Panc1 (cell line): Measurements from ENCODE around the gene KIRREL3. TPM values are rescaled to one million over a fixed set of nuclear protein-coding genes. Genes with fewer than 3 reads are reported as not detected.

Experiments used
- ATAC-seq: fragments of 200-7000 bp; cut with Tn5 transposase; 2 replicates; pipeline ENCODE4 v1.9.1; 2020; ENCODE audit warnings: mild to moderate bottlenecking, moderate library complexity
- Bru-seq: library from RNA; stranded (reverse); fragments of 400-500 nt; gene quantifications from one replicate; lab custom pipeline; 2021; lab: Mats Ljungman, UMichigan
- BruChase-seq, 2 experiments: library from RNA; stranded (reverse); fragments of 400-500 nt; gene quantifications; one replicate each; lab custom pipeline; 2021; lab: Mats Ljungman, UMichigan
- BruUV-seq: library from RNA; stranded (reverse); fragments of 400-500 nt; replicated peaks from 2 replicates; lab custom pipeline; 2021; lab: Mats Ljungman, UMichigan
- CTCF ChIA-PET: fragments of 300-600 bp; sonication (Branson Sonifier 250); formaldehyde crosslinking; loops from one replicate; lab custom pipeline; 2022; ENCODE audit warnings: antibody characterized with exemption; lab: Charles Lee
- POLR2A ChIA-PET: fragments of 300-600 bp; sonication (Branson Sonifier 250); formaldehyde crosslinking; loops from one replicate; lab custom pipeline; 2022; ENCODE audit warnings: antibody characterized with exemption; lab: Charles Lee
- DNase-seq: peaks from one replicate; pipeline ENCODE4 v3.0.0-alpha.2; 2010; ENCODE audit warnings: low read depth, low spot score
- H3K27ac ChIP-seq: 2 replicates; pipeline ENCODE4 v1.5.1; 2011; ENCODE audit warnings: mild to moderate bottlenecking, low read length, inconsistent platforms
- H3K27me3 ChIP-seq: fragments of 200-500 bp; sonication (Bioruptor generic); 2 replicates; pipeline ENCODE4 v1.6.0; 2014; ENCODE audit warnings: low read length, inconsistent platforms; ENCODE audit not compliant: control insufficient read depth, insufficient read depth
- H3K36me3 ChIP-seq: fragments of 200-500 bp; sonication (Bioruptor generic); 2 replicates; pipeline ENCODE4 v1.5.1; 2014; ENCODE audit warnings: inconsistent platforms, mild to moderate bottlenecking, low read length, moderate library complexity; ENCODE audit not compliant: control insufficient read depth, insufficient read depth
- H3K4me1 ChIP-seq: 2 replicates; pipeline ENCODE4 v1.5.1; 2011; ENCODE audit warnings: inconsistent platforms, mild to moderate bottlenecking, low read length, moderate library complexity; ENCODE audit not compliant: control insufficient read depth, insufficient read depth
- H3K4me3 ChIP-seq, 2 experiments: 2 replicates each; pipeline ENCODE4 v1.5.1; 2011 to 2012; ENCODE audit warnings: low read depth in 2 of 2, low read length in 2 of 2, mild to moderate bottlenecking in 2 of 2, inconsistent platforms in 1 of 2, moderate library complexity in 1 of 2
- H3K9me3 ChIP-seq: fragments of 200-500 bp; sonication (Bioruptor generic); 2 replicates; pipeline ENCODE4 v1.5.1; 2014; ENCODE audit warnings: low read depth, mild to moderate bottlenecking, inconsistent platforms, low read length, moderate library complexity; ENCODE audit not compliant: control insufficient read depth, insufficient read depth
- POLR2AphosphoS5 ChIP-seq: IDR thresholded peaks from 2 replicates; pipeline ENCODE4 v1.6.1; 2012; ENCODE audit warnings: mild to moderate bottlenecking, low read depth, low read length, moderate library complexity
- SIN3A ChIP-seq: IDR thresholded peaks from 2 replicates; pipeline ENCODE4 v1.6.1; 2012; ENCODE audit warnings: low read depth, mild to moderate bottlenecking, low read length, moderate library complexity, borderline replicate concordance; ENCODE audit not compliant: insufficient read depth
- TCF7L2 ChIP-seq: IDR thresholded peaks from 2 replicates; pipeline ENCODE4 v1.6.1; 2011; ENCODE audit warnings: mild to moderate bottlenecking, low read depth, low read length, inconsistent platforms
- in situ Hi-C: cut with HindIII; loops from 2 replicates; pipeline ENCODE4 v1.10.0; 2016; ENCODE audit warnings: low sequenced_read_pairs, low pct_unique_long_range_greater_than_20kb
- intact Hi-C: fragments of 100-400 bp; cut with micrococcal nuclease; formaldehyde crosslinking; loops from one replicate; pipeline ENCODE4 v1.10.0; 2022; ENCODE audit not compliant: unreplicated experiment
- long read RNA-seq: library from polyadenylated mRNA; unstranded; transcript quantifications from one replicate; pipeline ENCODE4 v2.0.0, GENCODE V29; 2021; ENCODE audit not compliant: unreplicated experiment
- polyA plus RNA-seq: library from polyadenylated mRNA; unstranded; fragments of >200 nt; gene quantifications from one replicate; pipeline ENCODE4 v1.2.1, GENCODE V29; 2012; ENCODE audit warnings: missing spikeins; ENCODE audit not compliant: insufficient read length
- total RNA-seq: library from RNA; stranded (reverse); gene quantifications from one replicate; pipeline ENCODE4 v1.2.1, GENCODE V29; 2021; ENCODE audit not compliant: unreplicated experiment
- TF ChIP-seq, protein P1 (sequence below): fragments of 450-650 bp; IDR thresholded peaks from 2 replicates; pipeline ENCODE4 v1.5.1; 2017; ENCODE audit warnings: mild to moderate bottlenecking
- TF ChIP-seq, protein P2 (sequence below), 2 experiments: IDR thresholded peaks; 2 replicates each; pipeline ENCODE4 v1.6.1; 2011 to 2012; ENCODE audit warnings: low read depth in 2 of 2, control low read depth in 1 of 2, low read length in 1 of 2, mild to moderate bottlenecking in 1 of 2, moderate library complexity in 1 of 2; ENCODE audit not compliant: insufficient read depth in 1 of 2

The KIRREL3 gene
- 0.36 TPM for total RNA-seq
- 0.82 TPM for polyA plus RNA-seq
- percentile 15 among the genes with signal in this experiment for Bru-seq, nascent RNA
- percentile 19 among the genes with signal in this experiment for BruChase-seq, experiment 1, labeled RNA remaining after a 2-hour chase
- BruChase-seq, experiment 2, labeled RNA remaining after a 6-hour chase = percentile 14 among the genes with signal in this experiment
- long read RNA-seq = 0 reads

DNA sequence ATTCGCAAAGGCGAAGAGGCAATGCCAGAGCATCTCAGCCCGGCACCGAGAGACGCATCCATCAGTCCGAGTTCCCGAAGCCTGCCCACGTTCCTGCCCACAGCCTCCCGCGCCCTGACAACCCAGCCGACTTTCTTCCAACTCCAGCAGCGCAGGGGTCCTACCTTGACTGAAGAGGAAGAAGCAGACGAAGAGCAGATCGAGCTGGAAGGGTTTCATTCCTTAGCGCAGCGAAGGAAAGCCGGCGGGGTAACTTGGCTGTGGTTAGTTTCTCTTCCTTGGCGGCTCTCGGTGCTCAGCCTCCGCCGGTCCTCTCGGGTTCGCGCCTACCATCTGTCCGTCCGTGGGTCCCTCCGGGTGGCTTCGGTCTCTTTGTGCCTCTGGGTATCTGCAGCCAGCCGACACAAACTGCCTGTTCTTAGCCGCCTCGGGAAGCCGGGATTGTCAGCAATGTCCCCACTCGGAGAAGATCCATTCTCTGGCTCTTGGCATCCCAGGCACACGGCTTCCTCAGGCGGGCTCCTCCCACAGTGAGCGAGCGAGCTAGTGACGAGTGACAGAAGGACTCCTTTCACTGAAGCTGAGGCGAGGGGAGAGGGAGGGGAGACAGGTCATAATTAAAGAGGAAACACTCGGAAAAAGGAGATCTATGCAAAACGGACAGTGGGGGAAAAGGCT is at the start of gene KIRREL3:
TSS of gene KIRREL3 (minus strand) at position 480 of the 678 bp plus-strand sequence.
- Histone ChIP-seq H3K9me3 (no peaks in the 10 kb centered on the region), H3K27ac (no peak within 1 kb of the TSS), H3K4me3 (peak within 1 kb of the TSS; percentile 36 to 38), H3K36me3 (no peaks in the 10 kb centered on the region), H3K27me3 (peaks cover 58% of the 10 kb centered on the region), H3K4me1 (no peaks in the 10 kb centered on the region)
- ChIA-PET POLR2A (no interaction called here), CTCF (no interaction called here)
- TF ChIP-seq, protein P1, sequence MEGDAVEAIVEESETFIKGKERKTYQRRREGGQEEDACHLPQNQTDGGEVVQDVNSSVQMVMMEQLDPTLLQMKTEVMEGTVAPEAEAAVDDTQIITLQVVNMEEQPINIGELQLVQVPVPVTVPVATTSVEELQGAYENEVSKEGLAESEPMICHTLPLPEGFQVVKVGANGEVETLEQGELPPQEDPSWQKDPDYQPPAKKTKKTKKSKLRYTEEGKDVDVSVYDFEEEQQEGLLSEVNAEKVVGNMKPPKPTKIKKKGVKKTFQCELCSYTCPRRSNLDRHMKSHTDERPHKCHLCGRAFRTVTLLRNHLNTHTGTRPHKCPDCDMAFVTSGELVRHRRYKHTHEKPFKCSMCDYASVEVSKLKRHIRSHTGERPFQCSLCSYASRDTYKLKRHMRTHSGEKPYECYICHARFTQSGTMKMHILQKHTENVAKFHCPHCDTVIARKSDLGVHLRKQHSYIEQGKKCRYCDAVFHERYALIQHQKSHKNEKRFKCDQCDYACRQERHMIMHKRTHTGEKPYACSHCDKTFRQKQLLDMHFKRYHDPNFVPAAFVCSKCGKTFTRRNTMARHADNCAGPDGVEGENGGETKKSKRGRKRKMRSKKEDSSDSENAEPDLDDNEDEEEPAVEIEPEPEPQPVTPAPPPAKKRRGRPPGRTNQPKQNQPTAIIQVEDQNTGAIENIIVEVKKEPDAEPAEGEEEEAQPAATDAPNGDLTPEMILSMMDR = no peak
- no peak for TF ChIP-seq POLR2AphosphoS5
- no peak for TF ChIP-seq SIN3A
- TF ChIP-seq TCF7L2 = no peak
- TF ChIP-seq, protein P2, sequence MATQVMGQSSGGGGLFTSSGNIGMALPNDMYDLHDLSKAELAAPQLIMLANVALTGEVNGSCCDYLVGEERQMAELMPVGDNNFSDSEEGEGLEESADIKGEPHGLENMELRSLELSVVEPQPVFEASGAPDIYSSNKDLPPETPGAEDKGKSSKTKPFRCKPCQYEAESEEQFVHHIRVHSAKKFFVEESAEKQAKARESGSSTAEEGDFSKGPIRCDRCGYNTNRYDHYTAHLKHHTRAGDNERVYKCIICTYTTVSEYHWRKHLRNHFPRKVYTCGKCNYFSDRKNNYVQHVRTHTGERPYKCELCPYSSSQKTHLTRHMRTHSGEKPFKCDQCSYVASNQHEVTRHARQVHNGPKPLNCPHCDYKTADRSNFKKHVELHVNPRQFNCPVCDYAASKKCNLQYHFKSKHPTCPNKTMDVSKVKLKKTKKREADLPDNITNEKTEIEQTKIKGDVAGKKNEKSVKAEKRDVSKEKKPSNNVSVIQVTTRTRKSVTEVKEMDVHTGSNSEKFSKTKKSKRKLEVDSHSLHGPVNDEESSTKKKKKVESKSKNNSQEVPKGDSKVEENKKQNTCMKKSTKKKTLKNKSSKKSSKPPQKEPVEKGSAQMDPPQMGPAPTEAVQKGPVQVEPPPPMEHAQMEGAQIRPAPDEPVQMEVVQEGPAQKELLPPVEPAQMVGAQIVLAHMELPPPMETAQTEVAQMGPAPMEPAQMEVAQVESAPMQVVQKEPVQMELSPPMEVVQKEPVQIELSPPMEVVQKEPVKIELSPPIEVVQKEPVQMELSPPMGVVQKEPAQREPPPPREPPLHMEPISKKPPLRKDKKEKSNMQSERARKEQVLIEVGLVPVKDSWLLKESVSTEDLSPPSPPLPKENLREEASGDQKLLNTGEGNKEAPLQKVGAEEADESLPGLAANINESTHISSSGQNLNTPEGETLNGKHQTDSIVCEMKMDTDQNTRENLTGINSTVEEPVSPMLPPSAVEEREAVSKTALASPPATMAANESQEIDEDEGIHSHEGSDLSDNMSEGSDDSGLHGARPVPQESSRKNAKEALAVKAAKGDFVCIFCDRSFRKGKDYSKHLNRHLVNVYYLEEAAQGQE (IDR thresholded peaks at IDR 0.05; ENCODE audit: insufficient read depth in 1 of 2, low read depth in 2 of 2, low read length in 1 of 2) = no peak
- intact Hi-C loops (no loop called here), in situ Hi-C loops (no loop called here)
- DNase-seq (no peak), ATAC-seq (0 out of 2 replicates have a peak, but pooled peaks have one; percentile 51)
- no TSS peak for BruUV-seq

DNA sequence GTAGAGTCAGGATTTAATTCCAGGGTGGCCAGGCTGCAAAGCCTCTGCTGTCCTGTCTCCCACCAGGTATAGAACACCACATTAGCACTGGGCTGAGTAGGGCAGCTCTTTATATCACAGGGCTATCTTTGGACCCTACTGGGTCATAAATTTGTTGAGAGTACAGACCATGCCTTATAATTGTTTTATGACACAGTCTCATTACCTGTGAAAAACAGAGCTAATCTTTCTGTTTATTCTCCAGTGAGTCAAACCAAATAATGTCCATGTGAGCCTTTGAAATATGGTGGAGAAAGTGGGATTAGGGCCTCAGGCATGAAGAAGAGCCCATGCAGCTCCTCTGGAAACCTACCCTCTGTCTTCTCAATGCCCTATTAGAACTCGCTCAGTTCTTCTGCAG is 49.6 kb upstream of the KIRREL3 start:
- CTCF ChIA-PET = no interaction called here
- in situ Hi-C loops = no loop called here
- Histone ChIP-seq H3K9me3 (no peaks in the 10 kb centered on the region), H3K4me1 (no peaks in the 10 kb centered on the region), H3K36me3 (no peaks in the 10 kb centered on the region), H3K27me3 (no peaks in the 10 kb centered on the region), H3K27ac (no peak overlapping the region), H3K4me3 (no peak overlapping the region)
- no TSS peak for BruUV-seq
- TF ChIP-seq POLR2AphosphoS5 = no peak
- POLR2A ChIA-PET = no interaction called here
- DNase-seq (no peak), ATAC-seq (no peak)
- intact Hi-C loops = no loop called here

DNA sequence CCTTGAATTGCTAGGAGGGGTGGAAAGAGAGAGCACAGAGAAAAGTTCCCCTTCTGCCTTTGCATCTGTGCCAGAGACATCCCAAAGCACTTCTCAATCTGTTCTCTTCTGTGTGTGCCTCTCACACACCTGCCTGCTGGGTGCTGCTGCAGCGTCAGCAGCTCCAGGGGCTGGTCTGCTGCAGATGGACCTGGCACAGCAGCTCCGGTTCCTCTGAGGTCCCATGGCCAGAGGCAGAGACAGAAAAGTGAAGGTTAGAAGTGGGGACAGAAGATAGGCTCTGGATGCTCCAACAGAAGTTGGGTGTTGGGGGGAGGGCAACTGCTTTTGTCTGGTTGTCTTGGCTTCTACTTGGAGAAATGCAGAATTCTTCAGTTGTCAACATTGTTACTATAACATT is 48.9 kb upstream of the KIRREL3 start:
- no peaks in the 10 kb centered on the region for H3K4me1 ChIP-seq
- DNase-seq (no peak), ATAC-seq (no peak)
- H3K9me3 ChIP-seq = no peaks in the 10 kb centered on the region
- no peak overlapping the region for H3K4me3 ChIP-seq
- H3K27ac ChIP-seq = no peak overlapping the region
- ChIA-PET POLR2A (no interaction called here), CTCF (no interaction called here)
- no peaks in the 10 kb centered on the region for H3K36me3 ChIP-seq
- in situ Hi-C loops (no loop called here), intact Hi-C loops (no loop called here)
- no peak for TF ChIP-seq TCF7L2
- no peak for TF ChIP-seq SIN3A
- TF ChIP-seq POLR2AphosphoS5 = no peak
- no peaks in the 10 kb centered on the region for H3K27me3 ChIP-seq
- BruUV-seq = no TSS peak
